Stimulated activated memory B cell treated with anti-CD40 and anti-IgM and Interleukin-4, amounts not matched to agents 10 μg/mL and 1 μg/mL and 100 μg/mL, for 72 hours (primary cell): ENCODE measurements around the gene MYOM1.

Experiments
- ATAC-seq: fragments of 150-1000 bp; cut with Tn5 transposase; 2 replicates; pipeline ENCODE4 v1.10.0; 2021
- H3K27ac Mint-ChIP-seq: one replicate; pipeline ENCODE4 v1.8.0; 2022; ENCODE audit warnings: mild to moderate bottlenecking, mixed read lengths
- H3K27me3 Mint-ChIP-seq: one replicate; pipeline ENCODE4 v1.8.0; 2022; ENCODE audit warnings: mixed read lengths
- H3K36me3 Mint-ChIP-seq: one replicate; pipeline ENCODE4 v1.8.0; 2022; ENCODE audit warnings: mixed read lengths
- H3K4me1 Mint-ChIP-seq: one replicate; pipeline ENCODE4 v1.8.0; 2022; ENCODE audit warnings: mixed read lengths
- H3K4me3 Mint-ChIP-seq: one replicate; pipeline ENCODE4 v1.8.0; 2022; ENCODE audit warnings: mild to moderate bottlenecking, moderate library complexity, mixed read lengths
- H3K9me3 Mint-ChIP-seq: one replicate; pipeline ENCODE4 v1.8.0; 2022; ENCODE audit warnings: mixed read lengths

The MYOM1 gene

DNA sequence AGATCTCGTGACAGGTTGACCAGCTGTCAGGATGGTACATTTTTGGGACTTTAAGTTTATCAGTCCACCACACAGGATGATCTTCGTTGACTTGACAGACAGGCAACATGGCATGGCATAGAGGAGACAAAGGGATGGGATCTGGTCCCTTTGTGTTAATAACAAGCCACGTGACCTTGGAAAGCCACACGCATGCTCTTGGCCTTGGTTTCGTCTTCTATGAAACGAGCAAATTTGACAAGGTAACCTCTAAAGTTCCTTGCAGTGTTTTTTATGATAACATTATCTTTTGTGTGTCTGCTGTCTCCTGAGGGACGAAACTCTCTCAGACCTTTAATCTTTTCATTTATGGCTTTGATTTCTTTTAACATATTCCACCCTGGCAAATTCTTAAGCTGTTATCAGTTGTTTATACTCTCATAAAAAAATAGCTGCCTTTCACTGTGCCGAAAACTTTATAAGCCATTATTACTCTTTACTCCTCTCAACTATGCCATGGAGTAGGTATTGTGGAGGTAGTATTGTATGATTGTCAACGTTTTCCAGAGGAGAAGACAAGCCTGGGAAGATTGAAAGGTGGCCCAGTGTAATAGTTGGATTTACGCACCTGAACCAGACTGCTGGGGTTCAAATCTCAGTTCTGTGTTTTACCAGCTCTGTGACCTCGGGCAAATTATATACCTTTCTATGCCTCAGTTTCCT, 81.3 kb downstream of the MYOM1 start:
- Mint-ChIP-seq H3K27ac (no peak overlapping the region), H3K9me3 (peaks cover 4% of the 10 kb centered on the region), H3K36me3 (peaks cover 19% of the 10 kb centered on the region), H3K27me3 (peaks cover 11% of the 10 kb centered on the region), H3K4me3 (no peak overlapping the region), H3K4me1 (no peaks in the 10 kb centered on the region)
- no peak for ATAC-seq

DNA sequence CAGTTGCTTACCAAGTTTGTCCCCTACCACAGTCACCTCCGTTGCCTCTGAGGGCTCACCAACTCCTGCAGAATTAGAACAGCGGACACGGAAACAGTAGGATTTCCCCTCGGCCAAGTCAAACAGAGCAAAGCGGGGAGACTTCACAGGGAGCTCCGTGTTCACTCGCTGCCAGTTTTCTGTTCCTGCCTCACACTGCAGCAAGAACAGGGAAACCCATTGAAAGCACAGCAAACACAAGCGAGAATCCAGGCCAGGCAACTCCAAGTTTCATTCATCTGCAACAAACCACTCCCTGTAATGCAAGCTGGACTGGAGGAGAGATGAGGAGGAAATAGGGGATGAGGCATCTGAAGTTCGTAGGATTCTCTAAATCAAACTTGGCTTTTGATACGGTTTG, 84.2 kb downstream of the MYOM1 start:
- H3K4me1 Mint-ChIP-seq = no peaks in the 10 kb centered on the region
- H3K27ac Mint-ChIP-seq = no peak overlapping the region
- H3K27me3 Mint-ChIP-seq = peaks cover 11% of the 10 kb centered on the region
- H3K36me3 Mint-ChIP-seq = no peaks in the 10 kb centered on the region
- no peak for ATAC-seq
- no peak overlapping the region for H3K4me3 Mint-ChIP-seq
- no peaks in the 10 kb centered on the region for H3K9me3 Mint-ChIP-seq

DNA sequence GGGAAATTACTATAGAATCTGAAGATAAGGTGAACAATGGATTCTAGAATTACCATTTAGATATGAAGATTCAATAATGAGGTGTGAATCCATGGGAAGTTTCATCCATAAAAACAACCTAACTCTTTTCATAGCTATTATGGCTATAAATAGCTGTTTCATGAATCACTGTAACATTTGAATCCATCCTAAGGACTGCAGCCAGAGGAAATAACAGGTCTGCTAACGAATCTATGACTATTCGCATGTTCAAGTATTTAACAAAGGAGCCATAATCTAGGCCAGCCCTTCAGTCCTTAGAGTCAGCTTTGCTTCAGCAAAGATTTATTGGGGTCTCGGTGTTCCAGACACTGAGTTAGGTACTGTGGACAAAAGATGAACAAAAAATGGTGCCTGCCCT, 87.1 kb downstream of the MYOM1 start:
- peaks cover 7% of the 10 kb centered on the region for H3K4me1 Mint-ChIP-seq
- no peaks in the 10 kb centered on the region for H3K9me3 Mint-ChIP-seq
- H3K27me3 Mint-ChIP-seq = no peaks in the 10 kb centered on the region
- no peak overlapping the region for H3K4me3 Mint-ChIP-seq
- no peaks in the 10 kb centered on the region for H3K36me3 Mint-ChIP-seq
- H3K27ac Mint-ChIP-seq = no peak overlapping the region
- ATAC-seq = no peak

DNA sequence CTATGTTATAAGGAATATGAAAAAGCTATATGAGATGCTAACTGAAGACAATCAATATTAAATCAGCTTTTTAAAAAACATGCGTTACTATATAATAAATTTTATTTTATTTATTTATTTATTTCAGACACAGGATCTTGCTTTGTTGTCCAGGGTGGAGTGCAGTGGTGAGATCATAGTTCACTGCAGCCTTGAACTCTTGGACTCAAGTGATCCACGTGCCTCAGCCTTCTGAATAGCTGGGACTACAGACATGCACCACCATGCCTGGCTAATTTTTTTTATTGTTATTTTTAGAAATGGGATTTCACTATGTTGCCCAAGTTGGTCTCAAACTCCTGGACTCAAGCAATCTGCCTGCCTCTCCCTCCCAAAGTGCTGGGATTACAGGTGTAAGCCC, 89.4 kb downstream of the MYOM1 start:
- Mint-ChIP-seq H3K4me1 (peaks cover 7% of the 10 kb centered on the region), H3K27ac (no peak overlapping the region)

DNA sequence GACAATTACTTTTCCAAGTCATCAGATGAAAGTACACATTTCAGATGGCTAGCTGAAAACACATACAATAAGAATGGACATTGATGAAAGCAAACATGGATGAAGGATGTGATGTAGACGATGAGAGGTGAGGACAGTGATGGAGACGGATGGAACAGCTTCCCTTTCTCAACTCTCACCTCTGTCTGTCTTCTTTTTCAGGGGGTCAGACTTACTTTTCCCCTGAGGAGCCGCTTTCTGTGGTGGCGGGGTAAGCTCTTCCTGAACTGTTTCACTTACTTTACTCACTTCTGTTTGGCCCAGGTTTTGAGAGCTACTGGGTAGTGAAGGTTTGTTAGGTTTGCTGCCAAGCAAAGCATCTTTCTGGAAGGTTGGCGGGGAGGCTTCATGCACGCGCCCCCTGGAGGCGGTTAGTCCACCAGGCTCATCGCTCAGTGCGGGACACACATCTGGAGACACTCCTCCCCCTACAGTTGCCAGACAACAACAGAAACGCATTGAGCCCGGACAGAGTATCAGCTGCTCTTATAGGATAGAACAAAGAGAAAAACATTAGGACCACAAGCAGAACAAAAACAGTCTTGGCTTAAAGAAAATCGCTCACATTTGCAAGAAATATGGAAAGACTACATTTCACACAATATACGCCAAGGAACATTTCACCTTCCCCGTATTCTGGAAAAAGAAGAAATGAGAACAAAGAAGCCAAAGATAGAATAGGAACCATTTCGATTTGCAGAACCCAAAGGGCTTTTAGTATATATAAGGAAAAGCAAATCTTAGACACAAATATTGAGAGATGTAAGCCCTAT, 90.5 kb downstream of the MYOM1 start:
- Mint-ChIP-seq H3K4me1 (peaks cover 7% of the 10 kb centered on the region), H3K27me3 (no peaks in the 10 kb centered on the region), H3K36me3 (peaks cover 10% of the 10 kb centered on the region), H3K9me3 (peaks cover 3% of the 10 kb centered on the region), H3K4me3 (peak overlapping the region; percentile 1), H3K27ac (no peak overlapping the region)
- peak; percentile 95 for ATAC-seq

More for the DNA sequence above, 89.4 kb downstream of the MYOM1 start:
- no peak overlapping the region for H3K4me3 Mint-ChIP-seq
- H3K36me3 Mint-ChIP-seq = peaks cover 1% of the 10 kb centered on the region
- no peaks in the 10 kb centered on the region for H3K9me3 Mint-ChIP-seq
- no peak for ATAC-seq
- no peaks in the 10 kb centered on the region for H3K27me3 Mint-ChIP-seq

DNA sequence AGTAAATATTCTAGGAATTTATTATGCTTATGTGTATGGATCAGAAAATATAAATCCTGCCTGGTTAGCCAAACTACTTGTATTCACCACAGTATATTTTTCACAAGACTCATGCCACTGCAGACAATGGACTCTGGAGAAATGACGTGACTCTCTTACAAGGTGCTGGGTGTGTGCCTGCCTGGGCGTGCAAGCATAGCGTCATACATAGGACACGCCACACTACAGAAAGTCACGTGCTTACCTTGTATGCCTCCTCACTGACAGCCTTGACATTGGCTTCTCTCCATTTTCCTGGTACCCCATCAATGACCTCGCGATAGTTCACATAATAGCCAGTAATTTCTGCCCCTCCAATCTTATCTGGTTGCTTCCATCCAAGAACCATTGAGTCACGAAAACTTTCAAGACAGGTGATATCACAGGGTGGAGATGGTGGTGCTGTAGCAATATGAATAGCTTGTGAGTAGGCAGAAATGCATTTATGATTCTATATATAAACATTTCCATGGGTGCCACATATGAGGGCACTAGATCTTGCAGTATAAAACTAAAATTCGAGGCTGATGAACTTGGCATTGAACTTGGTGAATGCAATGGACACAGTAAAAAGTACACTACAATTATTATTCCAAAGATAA, 93.2 kb downstream of the MYOM1 start:
- Mint-ChIP-seq H3K9me3 (peaks cover 3% of the 10 kb centered on the region), H3K36me3 (peaks cover 10% of the 10 kb centered on the region), H3K27ac (no peak overlapping the region), H3K4me1 (peaks cover 7% of the 10 kb centered on the region), H3K27me3 (no peaks in the 10 kb centered on the region), H3K4me3 (no peak overlapping the region)
- no peak for ATAC-seq

DNA sequence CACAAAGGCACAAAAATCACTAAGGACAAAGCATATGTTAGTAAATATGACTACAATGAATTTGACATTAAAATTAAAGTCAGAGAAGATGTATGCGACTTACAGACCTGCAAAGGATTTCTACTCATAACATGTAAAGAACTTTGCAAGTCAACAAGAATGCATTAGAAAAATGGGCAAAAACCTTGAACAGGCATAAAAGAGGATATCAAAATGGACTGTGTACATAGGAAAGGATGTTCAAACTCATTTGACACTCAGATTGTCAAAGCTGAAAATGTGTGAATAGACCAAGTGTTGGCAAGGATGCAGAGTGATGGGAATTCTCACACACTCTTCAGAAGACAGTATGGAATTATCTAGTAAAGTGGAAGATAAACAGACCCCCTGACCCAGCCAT, 94.9 kb downstream of the MYOM1 start:
- H3K4me1 Mint-ChIP-seq = peaks cover 7% of the 10 kb centered on the region
- H3K4me3 Mint-ChIP-seq = no peak overlapping the region
- no peaks in the 10 kb centered on the region for H3K27me3 Mint-ChIP-seq
- peaks cover 3% of the 10 kb centered on the region for H3K9me3 Mint-ChIP-seq
- ATAC-seq = no peak
- H3K27ac Mint-ChIP-seq = no peak overlapping the region
- H3K36me3 Mint-ChIP-seq = peaks cover 10% of the 10 kb centered on the region

DNA sequence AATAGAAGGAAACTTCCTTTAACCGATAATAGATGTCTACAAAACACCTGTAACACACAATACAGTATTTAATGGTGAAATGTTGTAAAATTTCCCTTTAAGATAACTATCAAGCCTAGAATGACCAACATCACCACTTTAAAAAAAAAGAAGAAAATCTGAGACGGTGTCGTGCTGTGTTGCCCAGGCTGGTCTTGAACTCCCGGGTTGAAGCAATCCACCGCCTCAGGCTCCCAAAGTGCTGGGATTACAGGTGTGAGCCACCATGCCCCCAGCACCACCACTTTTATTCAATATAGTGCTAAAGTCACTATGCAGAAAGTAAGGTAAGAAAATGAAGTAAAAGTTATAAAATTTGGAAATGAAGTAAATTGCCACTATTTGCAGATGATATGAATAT, 96.9 kb downstream of the MYOM1 start:
- Mint-ChIP-seq H3K4me1 (no peaks in the 10 kb centered on the region), H3K36me3 (peaks cover 16% of the 10 kb centered on the region), H3K9me3 (peaks cover 3% of the 10 kb centered on the region), H3K4me3 (no peak overlapping the region), H3K27me3 (peaks cover 12% of the 10 kb centered on the region), H3K27ac (no peak overlapping the region)
- no peak for ATAC-seq

DNA sequence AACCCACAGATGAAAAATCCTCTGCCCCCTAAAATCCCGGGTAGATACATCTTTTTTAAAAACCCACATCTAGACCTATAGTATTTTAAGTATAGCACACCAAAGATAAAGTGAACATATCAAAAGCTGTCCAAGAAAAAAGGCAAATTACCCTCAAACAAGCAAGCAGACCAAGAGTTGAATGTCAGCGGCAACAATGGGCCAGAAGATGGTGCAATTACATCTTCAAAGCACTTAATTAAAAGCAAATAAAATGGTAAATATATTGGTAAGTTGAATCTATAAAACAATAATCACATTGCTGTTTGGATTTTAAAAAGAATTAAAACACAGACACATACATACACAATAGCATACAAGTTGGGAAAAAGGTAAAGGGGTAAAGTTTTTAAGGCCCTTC, 98.5 kb downstream of the MYOM1 start:
- H3K27me3 Mint-ChIP-seq = peaks cover 12% of the 10 kb centered on the region
- no peak overlapping the region for H3K27ac Mint-ChIP-seq
- ATAC-seq = no peak
- no peaks in the 10 kb centered on the region for H3K4me1 Mint-ChIP-seq
- no peak overlapping the region for H3K4me3 Mint-ChIP-seq
- peaks cover 3% of the 10 kb centered on the region for H3K9me3 Mint-ChIP-seq
- H3K36me3 Mint-ChIP-seq = peaks cover 16% of the 10 kb centered on the region

DNA sequence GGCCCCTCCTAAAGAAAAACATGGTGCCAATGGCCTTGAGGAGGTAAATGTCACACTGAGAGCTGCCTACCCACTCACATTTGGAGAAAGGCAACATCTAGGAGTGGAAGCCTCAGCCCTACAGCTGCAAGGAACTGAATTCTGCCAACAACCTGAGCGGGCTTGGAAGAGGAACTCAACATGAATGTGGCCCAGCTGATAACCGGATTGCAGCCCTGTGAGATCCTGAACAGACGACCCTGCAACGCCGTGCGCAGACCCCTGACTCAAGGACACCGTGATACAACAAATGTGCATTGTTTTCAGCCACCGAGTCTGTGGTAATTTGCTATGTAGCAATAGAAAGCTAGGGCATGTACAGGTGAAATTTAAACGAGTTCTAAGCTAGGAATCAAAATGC, 99.4 kb downstream of the MYOM1 start:
- Mint-ChIP-seq H3K27me3 (peaks cover 12% of the 10 kb centered on the region), H3K4me3 (no peak overlapping the region), H3K9me3 (peaks cover 3% of the 10 kb centered on the region), H3K36me3 (peaks cover 15% of the 10 kb centered on the region), H3K27ac (no peak overlapping the region), H3K4me1 (no peaks in the 10 kb centered on the region)
- ATAC-seq = no peak

DNA sequence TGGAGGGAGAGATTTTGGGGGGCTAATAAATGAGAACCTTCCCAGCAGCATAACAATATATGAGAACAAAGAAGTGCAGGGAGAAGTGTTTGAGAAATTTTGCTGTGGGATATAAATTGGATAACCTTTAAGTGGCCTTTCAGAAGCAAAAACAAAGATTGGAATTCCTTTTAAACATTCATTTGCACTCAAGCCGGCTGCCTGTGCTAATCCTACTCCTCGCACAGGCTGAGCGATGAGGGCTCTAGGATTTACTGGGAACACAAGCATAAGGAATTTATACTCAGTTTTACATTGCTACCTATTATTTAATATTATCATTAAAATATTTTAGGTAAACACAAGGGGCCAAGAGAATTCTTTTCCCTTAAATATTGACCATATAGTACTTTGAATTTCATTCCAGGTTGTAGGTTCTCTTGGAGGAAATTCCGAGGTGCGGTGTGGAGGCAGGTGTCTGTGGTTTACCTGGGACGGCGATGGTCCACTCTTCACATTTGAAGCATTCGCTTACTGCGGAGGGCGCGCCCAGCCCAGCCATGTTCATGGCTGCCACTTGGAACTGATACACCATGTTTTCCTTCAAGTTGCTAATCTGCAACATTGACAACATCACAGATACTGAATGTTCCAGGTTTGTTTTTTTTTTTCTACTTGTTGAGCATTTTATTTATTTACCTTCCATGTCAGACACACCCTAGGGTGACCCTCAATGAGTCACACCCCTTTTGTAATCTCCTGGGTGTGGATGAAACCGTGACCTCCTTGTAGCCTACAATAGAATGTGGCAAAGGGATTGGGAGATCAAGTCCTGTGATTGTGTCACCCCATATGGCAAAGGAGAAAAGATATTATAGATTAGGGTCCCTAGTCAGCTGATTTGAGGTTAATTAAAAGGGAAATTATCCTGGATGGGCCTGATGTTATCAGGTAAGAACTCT, 100.1 kb downstream of the MYOM1 start:
- ATAC-seq = no peak
- Mint-ChIP-seq H3K9me3 (peaks cover under 1% of the 10 kb centered on the region), H3K4me3 (no peak overlapping the region), H3K27me3 (peaks cover 12% of the 10 kb centered on the region), H3K27ac (no peak overlapping the region), H3K4me1 (no peaks in the 10 kb centered on the region), H3K36me3 (peaks cover 14% of the 10 kb centered on the region)

DNA sequence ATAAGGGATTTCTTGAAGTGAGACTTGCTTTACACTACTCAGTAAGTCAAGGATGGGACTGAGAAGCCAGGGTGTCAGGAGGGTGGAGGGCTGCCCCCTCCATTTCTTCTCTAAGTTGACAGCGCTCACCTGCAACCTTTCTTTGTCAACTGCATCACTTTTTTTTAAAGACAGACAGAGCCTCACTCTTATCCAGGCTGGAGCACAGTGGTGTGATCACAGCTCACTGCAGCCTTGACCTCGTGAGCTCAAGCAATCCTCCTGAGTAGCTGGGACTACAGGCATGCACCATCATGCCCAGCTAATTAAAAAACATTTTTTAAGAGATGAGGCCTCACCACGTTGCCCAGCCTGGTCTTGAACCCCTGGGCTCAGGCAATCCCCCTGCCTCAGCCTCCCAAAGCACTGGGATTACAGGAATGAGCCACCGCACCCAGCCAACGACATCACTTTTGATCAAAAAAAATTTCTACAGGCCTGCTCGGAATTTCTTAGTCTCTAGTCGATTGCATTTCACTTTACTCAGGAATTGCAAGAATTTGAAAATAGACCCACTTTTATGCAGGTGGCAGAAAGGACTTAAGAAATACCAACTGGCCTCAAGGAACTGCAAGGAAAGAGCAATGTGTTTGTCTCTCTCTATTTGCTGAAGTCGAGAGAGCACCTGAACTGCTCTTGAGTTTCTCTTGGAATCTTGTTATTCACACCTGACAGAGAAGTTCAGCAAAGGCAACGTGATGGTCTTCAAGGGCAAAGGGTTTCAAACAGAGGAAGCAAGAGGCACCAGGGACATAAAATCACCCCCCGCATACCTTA, 101.4 kb downstream of the MYOM1 start:
- Mint-ChIP-seq H3K4me1 (no peaks in the 10 kb centered on the region), H3K36me3 (peaks cover 12% of the 10 kb centered on the region), H3K27ac (no peak overlapping the region), H3K9me3 (no peaks in the 10 kb centered on the region), H3K4me3 (no peak overlapping the region), H3K27me3 (peaks cover 12% of the 10 kb centered on the region)
- ATAC-seq = no peak

DNA sequence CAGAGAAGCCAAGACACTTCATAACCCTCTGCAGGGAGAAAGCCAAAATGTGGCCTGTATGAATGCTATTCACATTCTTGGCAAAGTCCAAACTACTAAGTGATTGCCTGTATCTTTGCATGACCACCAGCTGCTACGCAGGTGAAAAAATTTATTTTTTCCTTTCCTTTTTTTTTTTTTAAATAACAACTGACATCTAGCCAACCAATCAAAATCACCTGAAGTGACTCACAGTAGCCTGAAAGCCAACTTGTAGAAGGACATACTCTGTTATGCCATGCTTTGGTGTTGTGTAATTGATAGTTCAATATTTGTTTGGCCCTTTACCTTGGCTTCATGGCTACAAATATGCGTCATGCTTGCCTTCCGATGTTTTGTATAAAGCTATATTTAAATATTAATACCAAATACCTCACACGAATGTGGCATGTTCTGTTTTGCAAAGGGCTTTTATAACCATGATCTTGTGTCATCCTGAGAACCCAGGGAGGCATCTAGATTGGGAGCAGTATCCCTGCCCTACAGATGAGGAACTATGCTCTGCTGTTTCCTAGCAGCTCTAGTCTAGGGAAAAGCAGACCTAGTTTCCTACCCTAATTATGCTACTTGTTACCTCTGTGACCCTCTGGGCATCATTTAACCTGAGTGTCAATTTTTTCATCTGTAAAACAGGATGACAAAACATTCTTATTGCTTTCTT, 102.1 kb downstream of the MYOM1 start:
- Mint-ChIP-seq H3K4me3 (no peak overlapping the region), H3K36me3 (peaks cover 12% of the 10 kb centered on the region), H3K4me1 (no peaks in the 10 kb centered on the region), H3K27ac (no peak overlapping the region), H3K9me3 (no peaks in the 10 kb centered on the region), H3K27me3 (peaks cover 12% of the 10 kb centered on the region)
- ATAC-seq = no peak
